ENCODE measurements around the gene USF2.
"Not testable (repeated sequence)": the region's sequence is repeated elsewhere in the genome, so short reads cannot be mapped to it uniquely, and the experiment has no call there.

USF2 gene

GRCh38 chr19:35284153-35285094 is 15.7 kb downstream of the USF2 start:
- no peak for DNase-seq (ENCODE audit: low read depth in 1 of 2, low spot score in 1 of 2)

- no peak for DNase-seq (ENCODE audit: low read depth in 1 of 2, low spot score in 1 of 2)
Observed at GRCh38 chr19:35285095-35285449, 16.3 kb downstream of the USF2 start.

- not testable (repeated sequence) for DNase-seq (ENCODE audit: low read depth in 1 of 2, low spot score in 1 of 2)
Observed at GRCh38 chr19:35285465-35285864, 16.7 kb downstream of the USF2 start.

GRCh38 chr19:35286101-35286500 is 17.3 kb downstream of the USF2 start:
- not testable (repeated sequence) for DNase-seq (ENCODE audit: low read depth in 1 of 2, low spot score in 1 of 2)

- DNase-seq (ENCODE audit: low read depth in 1 of 2, low spot score in 1 of 2), result no peak
Observed at GRCh38 chr19:35287713-35288112, 19.0 kb downstream of the USF2 start.

GRCh38 chr19:35288331-35288730 is 19.6 kb downstream of the USF2 start:
- no peak for DNase-seq (ENCODE audit: low read depth in 1 of 2, low spot score in 1 of 2)

GRCh38 chr19:35288906-35289305 is 20.1 kb downstream of the USF2 start:
- DNase-seq (ENCODE audit: low read depth in 1 of 2, low spot score in 1 of 2), result no peak

GRCh38 chr19:35290381-35291127 is 21.8 kb downstream of the USF2 start:
- DNase-seq (ENCODE audit: low read depth in 1 of 2, low spot score in 1 of 2), result no peak

GRCh38 chr19:35291259-35291658 is 22.5 kb downstream of the USF2 start:
- no peak for DNase-seq (ENCODE audit: low read depth in 1 of 2, low spot score in 1 of 2)

- DNase-seq (ENCODE audit: low read depth in 1 of 2, low spot score in 1 of 2), result no peak
Observed at GRCh38 chr19:35291916-35292315, 23.2 kb downstream of the USF2 start, which contains the start of gene MAG. TSS of gene MAG (plus strand) at chr19:35292161. CDS start at chr19:35295409, 3,248 bp downstream.

GRCh38 chr19:35292421-35293362 is 23.9 kb downstream of the USF2 start:
- DNase-seq (ENCODE audit: low read depth in 1 of 2, low spot score in 1 of 2), result no peak

GRCh38 chr19:35293363-35293739 is 24.6 kb downstream of the USF2 start:
- DNase-seq (ENCODE audit: low read depth in 1 of 2, low spot score in 1 of 2), result no peak

GRCh38 chr19:35293808-35294207 is 25.0 kb downstream of the USF2 start:
- DNase-seq (ENCODE audit: low read depth in 1 of 2, low spot score in 1 of 2), result no peak

GRCh38 chr19:35294328-35294727 is 25.6 kb downstream of the USF2 start:
- DNase-seq (ENCODE audit: low read depth in 1 of 2, low spot score in 1 of 2), result no peak

- DNase-seq (ENCODE audit: low read depth in 1 of 2, low spot score in 1 of 2), result no peak
Observed at GRCh38 chr19:35294859-35295791, 26.4 kb downstream of the USF2 start.

GRCh38 chr19:35295792-35296462 is 27.2 kb downstream of the USF2 start:
- DNase-seq (ENCODE audit: low read depth in 1 of 2, low spot score in 1 of 2), result no peak

GRCh38 chr19:35296644-35297514 is 28.1 kb downstream of the USF2 start:
- no peak for DNase-seq (ENCODE audit: low read depth in 1 of 2, low spot score in 1 of 2)

- no peak for DNase-seq (ENCODE audit: low read depth in 1 of 2, low spot score in 1 of 2)
Observed at GRCh38 chr19:35297515-35297848, 28.7 kb downstream of the USF2 start.

GRCh38 chr19:35297922-35298321 is 29.2 kb downstream of the USF2 start:
- DNase-seq (ENCODE audit: low read depth in 1 of 2, low spot score in 1 of 2), result no peak
